ENCODE measurements around the gene TOP1.

Gene TOP1

DNA sequence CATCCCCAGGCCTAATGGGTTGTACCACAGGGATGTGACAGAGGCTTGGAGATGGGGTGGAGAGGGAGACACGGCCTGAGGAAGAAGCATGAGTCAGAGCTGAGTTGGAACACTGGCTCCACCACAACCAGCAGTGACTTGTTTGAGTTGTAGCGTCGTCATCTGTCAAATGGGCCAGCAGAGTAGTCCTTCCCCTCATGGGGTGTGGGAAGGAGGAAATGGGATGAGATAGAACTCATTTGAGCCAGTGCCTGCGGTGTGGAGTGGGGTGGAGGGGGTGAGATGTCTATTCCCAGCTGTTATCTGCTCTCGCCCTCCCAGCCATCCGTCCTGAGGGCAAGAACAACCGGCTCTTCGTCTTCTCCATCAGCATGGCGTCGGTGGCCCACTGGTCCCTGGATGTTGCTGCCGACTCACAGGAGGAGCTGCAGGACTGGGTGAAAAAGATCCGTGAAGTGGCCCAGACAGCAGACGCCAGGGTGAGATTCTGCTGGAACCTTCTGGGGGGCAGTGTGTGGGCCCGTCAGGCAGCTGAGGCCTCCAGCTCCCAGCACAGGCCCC, 141.2 kb downstream of the TOP1 start:
- H3K4me1 ChIP-seq (ENCODE audit: insufficient read depth, low read length), result peaks cover 10% of the 10 kb centered on the region
- no peaks in the 10 kb centered on the region for H3K27me3 ChIP-seq (ENCODE audit: control insufficient read depth in 1 of 2, insufficient read depth in 2 of 2, low read length in 2 of 2)
- H3K4me3 ChIP-seq (ENCODE audit: low read depth in 1 of 2, low read length in 2 of 2), result no peak overlapping the region
- H3K36me3 ChIP-seq (ENCODE audit: insufficient read depth, low read length), result peaks cover 71% of the 10 kb centered on the region
- no peak overlapping the region for H3K27ac ChIP-seq (ENCODE audit: low read depth, low read length)
- no peaks in the 10 kb centered on the region for H3K9me3 ChIP-seq (ENCODE audit: low read length)
- H3K9ac ChIP-seq (ENCODE audit: low read length), result no peak overlapping the region

DNA sequence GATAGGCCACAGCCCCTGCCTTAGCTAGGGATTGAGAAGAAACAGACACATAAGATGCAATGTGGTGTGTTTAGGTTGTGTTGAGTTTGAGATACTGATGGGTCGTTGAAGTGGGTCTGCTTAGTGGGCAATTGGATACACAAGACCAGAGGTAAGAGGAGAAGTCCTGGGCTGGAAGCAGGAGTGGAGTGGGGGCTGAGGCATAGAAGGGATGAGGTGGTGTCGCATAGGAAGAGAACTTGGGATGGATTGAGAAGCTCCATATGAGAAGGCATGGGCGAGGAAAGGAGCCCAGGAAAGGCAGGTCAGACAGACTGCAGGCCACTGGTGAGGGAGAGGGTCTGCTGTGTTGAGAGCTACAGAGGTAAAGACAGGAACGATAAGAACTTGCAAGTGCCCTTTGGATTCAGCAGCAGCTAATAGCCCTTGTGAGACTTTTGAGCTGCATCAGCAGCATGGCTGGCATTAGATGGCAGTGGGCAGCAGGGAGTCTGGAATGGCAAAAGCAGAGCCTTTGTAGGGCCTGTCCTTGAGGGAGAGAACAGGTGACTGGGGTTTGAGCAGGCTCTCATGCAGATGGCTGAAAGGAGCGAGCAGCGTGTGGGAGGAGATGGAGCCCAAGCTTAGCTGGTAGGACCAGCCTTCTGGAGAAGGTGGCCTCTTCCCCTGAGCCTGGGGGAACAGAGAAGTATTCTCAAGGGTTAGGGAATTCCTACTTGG, 141.9 kb downstream of the TOP1 start:
- peaks cover 17% of the 10 kb centered on the region for H3K4me1 ChIP-seq (ENCODE audit: insufficient read depth, low read length)
- no peak overlapping the region for H3K27ac ChIP-seq (ENCODE audit: low read depth, low read length)
- H3K9ac ChIP-seq (ENCODE audit: low read length), result no peak overlapping the region
- H3K4me3 ChIP-seq (ENCODE audit: low read depth in 1 of 2, low read length in 2 of 2), result no peak overlapping the region
- peaks cover 64% of the 10 kb centered on the region for H3K36me3 ChIP-seq (ENCODE audit: insufficient read depth, low read length)
- no peaks in the 10 kb centered on the region for H3K27me3 ChIP-seq (ENCODE audit: control insufficient read depth in 1 of 2, insufficient read depth in 2 of 2, low read length in 2 of 2)
- no peaks in the 10 kb centered on the region for H3K9me3 ChIP-seq (ENCODE audit: low read length)

- H3K9me3 ChIP-seq (ENCODE audit: low read length), result no peaks in the 10 kb centered on the region
- H3K4me1 ChIP-seq (ENCODE audit: insufficient read depth, low read length), result peaks cover 23% of the 10 kb centered on the region
- H3K36me3 ChIP-seq (ENCODE audit: insufficient read depth, low read length), result peaks cover 59% of the 10 kb centered on the region
- H3K9ac ChIP-seq (ENCODE audit: low read length), result no peak overlapping the region
- no peaks in the 10 kb centered on the region for H3K27me3 ChIP-seq (ENCODE audit: control insufficient read depth in 1 of 2, insufficient read depth in 2 of 2, low read length in 2 of 2)
- H3K27ac ChIP-seq (ENCODE audit: low read depth, low read length), result no peak overlapping the region
- H3K4me3 ChIP-seq (ENCODE audit: low read depth in 1 of 2, low read length in 2 of 2), result no peak overlapping the region
These were observed 143.2 kb downstream of the TOP1 start for GRCh38 chr20:41171736-41172295.

DNA sequence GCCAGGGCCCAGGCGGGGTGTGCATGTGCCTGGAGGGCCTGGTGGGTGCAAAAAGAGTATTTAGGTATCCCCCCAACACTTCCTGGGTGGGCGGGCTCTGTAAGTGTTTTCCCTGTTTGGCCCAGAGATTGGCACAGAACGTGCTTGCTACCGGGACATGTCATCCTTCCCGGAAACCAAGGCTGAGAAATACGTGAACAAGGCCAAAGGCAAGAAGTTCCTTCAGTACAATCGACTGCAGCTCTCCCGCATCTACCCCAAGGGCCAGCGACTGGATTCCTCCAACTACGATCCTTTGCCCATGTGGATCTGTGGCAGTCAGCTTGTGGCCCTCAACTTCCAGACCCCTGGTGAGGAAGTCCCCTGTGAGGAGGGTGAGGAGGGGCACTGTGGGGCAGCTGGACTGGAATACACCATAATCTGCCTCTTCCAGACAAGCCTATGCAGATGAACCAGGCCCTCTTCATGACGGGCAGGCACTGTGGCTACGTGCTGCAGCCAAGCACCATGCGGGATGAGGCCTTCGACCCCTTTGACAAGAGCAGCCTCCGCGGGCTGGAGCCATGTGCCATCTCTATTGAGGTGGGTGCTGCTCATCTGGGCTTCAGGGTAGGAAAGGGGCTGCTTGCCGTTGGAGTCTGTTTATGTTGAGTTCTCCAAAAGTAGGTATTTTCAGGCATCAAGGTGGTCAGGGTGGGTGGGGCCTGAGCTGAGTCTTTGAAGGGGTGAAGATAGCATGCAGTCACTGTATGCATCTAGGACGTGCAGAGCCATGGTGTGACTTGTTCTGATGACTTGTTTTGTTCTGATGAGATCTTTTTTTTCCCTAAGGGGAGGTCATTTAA, 143.9 kb downstream of the TOP1 start:
- Histone ChIP-seq H3K9ac (ENCODE audit: low read length) (no peak overlapping the region), H3K4me3 (ENCODE audit: low read depth in 1 of 2, low read length in 2 of 2) (no peak overlapping the region), H3K27ac (ENCODE audit: low read depth, low read length) (no peak overlapping the region), H3K4me1 (ENCODE audit: insufficient read depth, low read length) (peaks cover 30% of the 10 kb centered on the region), H3K27me3 (ENCODE audit: control insufficient read depth in 1 of 2, insufficient read depth in 2 of 2, low read length in 2 of 2) (no peaks in the 10 kb centered on the region), H3K9me3 (ENCODE audit: low read length) (no peaks in the 10 kb centered on the region), H3K36me3 (ENCODE audit: insufficient read depth, low read length) (peaks cover 53% of the 10 kb centered on the region)

DNA sequence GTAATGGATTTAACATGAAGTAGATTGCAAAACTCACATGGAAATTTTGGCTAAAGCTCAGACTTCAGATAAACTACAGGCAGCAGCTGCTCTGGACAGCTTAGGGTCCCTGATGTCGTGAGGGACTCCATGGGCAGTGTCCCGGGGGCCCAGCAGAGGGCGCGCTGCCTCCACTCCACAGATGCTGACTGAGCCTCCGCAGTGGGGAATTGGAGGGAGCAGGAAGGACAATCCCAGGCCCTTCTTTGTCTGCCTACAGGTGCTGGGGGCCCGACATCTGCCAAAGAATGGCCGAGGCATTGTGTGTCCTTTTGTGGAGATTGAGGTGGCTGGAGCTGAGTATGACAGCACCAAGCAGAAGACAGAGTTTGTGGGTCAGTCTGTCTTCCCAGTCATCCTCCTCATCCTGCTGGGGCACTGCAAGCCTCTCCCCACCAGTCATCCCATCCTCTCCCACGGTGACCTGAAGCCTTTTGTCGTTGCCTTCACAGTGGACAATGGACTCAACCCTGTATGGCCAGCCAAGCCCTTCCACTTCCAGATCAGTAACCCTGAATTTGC, 144.6 kb downstream of the TOP1 start:
- no peak overlapping the region for H3K4me3 ChIP-seq (ENCODE audit: low read depth in 1 of 2, low read length in 2 of 2)
- H3K4me1 ChIP-seq (ENCODE audit: insufficient read depth, low read length), result peaks cover 37% of the 10 kb centered on the region
- H3K27ac ChIP-seq (ENCODE audit: low read depth, low read length), result peak overlapping the region; percentile 17
- no peaks in the 10 kb centered on the region for H3K27me3 ChIP-seq (ENCODE audit: control insufficient read depth in 1 of 2, insufficient read depth in 2 of 2, low read length in 2 of 2)
- peaks cover 48% of the 10 kb centered on the region for H3K36me3 ChIP-seq (ENCODE audit: insufficient read depth, low read length)
- H3K9me3 ChIP-seq (ENCODE audit: low read length), result no peaks in the 10 kb centered on the region
- no peak overlapping the region for H3K9ac ChIP-seq (ENCODE audit: low read length)

DNA sequence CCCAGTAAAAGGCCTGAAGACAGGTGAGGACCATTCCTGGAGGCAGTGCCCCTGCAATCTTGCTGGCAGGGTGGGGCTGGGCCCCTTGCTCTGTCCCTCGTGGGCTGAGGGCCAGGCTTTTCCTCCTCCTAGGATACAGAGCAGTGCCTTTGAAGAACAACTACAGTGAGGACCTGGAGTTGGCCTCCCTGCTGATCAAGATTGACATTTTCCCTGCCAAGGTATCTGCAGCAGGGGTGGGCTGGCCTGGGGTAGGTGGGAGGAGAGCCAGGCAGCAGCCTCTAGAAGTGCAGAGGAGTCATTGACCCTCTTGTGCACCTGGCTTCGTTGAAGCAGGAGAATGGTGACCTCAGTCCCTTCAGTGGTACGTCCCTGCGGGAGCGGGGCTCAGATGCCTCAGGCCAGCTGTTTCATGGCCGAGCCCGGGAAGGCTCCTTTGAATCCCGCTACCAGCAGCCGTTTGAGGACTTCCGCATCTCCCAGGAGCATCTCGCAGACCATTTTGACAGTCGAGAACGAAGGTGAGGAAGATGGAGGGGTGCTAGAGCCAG, 145.2 kb downstream of the TOP1 start:
- Histone ChIP-seq H3K36me3 (ENCODE audit: insufficient read depth, low read length) (peaks cover 42% of the 10 kb centered on the region), H3K27ac (ENCODE audit: low read depth, low read length) (peak overlapping the region; percentile 17), H3K4me1 (ENCODE audit: insufficient read depth, low read length) (peaks cover 43% of the 10 kb centered on the region), H3K27me3 (ENCODE audit: control insufficient read depth in 1 of 2, insufficient read depth in 2 of 2, low read length in 2 of 2) (no peaks in the 10 kb centered on the region), H3K9ac (ENCODE audit: low read length) (no peak overlapping the region), H3K4me3 (ENCODE audit: low read depth in 1 of 2, low read length in 2 of 2) (no peak overlapping the region), H3K9me3 (ENCODE audit: low read length) (no peaks in the 10 kb centered on the region)

Measured in muscle layer of colon (tissue), 2 donors.